CD14-positive monocyte (primary cell): ENCODE data around the gene GRN. TPM values are rescaled to one million over a fixed set of nuclear protein-coding genes. Genes with fewer than 3 reads are reported as not detected.

Experiments used
- DNase-seq, 3 donors: peaks; one replicate each; pipeline ENCODE4 v3.0.0-alpha.2; 2011 to 2022
- H2AFZ ChIP-seq: 2 replicates; pipeline ENCODE4 v1.6.0; 2012; ENCODE audit warnings: mild to moderate bottlenecking, low read depth, low read length, inconsistent platforms; ENCODE audit not compliant: insufficient read depth, poor library complexity, severe bottlenecking
- H3K27ac ChIP-seq, 2 donors: 1 replicate in 1 of 2; 2 replicates in 1 of 2; pipeline ENCODE4 v1.5.1; 2012 to 2013; ENCODE audit warnings: low read length in 2 of 2, control low read depth in 1 of 2, inconsistent platforms in 1 of 2, low read depth in 1 of 2, mild to moderate bottlenecking in 1 of 2
- H3K27me3 ChIP-seq, 2 donors: one replicate each; pipeline versions ENCODE4 v1.6.0 to v1.6.1; 2011 to 2013; ENCODE audit warnings: low read length in 2 of 2; ENCODE audit not compliant: control insufficient read depth in 2 of 2, insufficient read depth in 2 of 2
- H3K36me3 ChIP-seq, 2 donors: replicated peaks in 1 of 2; 1 replicate in 1 of 2; 2 replicates in 1 of 2; pipeline versions ENCODE4 v1.5.1 to v1.6.1; 2012 to 2013; ENCODE audit warnings: low read length in 2 of 2, control low read depth in 1 of 2, inconsistent platforms in 1 of 2, mild to moderate bottlenecking in 1 of 2; ENCODE audit not compliant: insufficient read depth in 2 of 2, control insufficient read depth in 1 of 2
- H3K4me1 ChIP-seq, 2 donors: 1 replicate in 1 of 2; 2 replicates in 1 of 2; pipeline versions ENCODE4 v1.5.1 to v1.6.1; 2012 to 2013; ENCODE audit warnings: low read length in 2 of 2, control low read depth in 1 of 2, inconsistent platforms in 1 of 2, mild to moderate bottlenecking in 1 of 2, moderate library complexity in 1 of 2; ENCODE audit not compliant: insufficient read depth in 2 of 2, control insufficient read depth in 1 of 2
- H3K4me2 ChIP-seq: replicated peaks from 2 replicates; pipeline ENCODE3; 2012; ENCODE audit warnings: low read length, moderate library complexity, mild to moderate bottlenecking; ENCODE audit not compliant: poor library complexity, severe bottlenecking; ENCODE audit errors: extremely low read depth
- H3K4me3 ChIP-seq, 3 experiments: fragments of 200-600 bp in 1 of 3; sonication (generic) in 1 of 3; replicated peaks in 1 of 3; 1 replicate in 2 of 3; 2 replicates in 1 of 3; pipeline ENCODE4 v1.5.1; 2011 to 2013; ENCODE audit warnings: low read length in 3 of 3, mild to moderate bottlenecking in 3 of 3, control low read depth in 2 of 3, low read depth in 2 of 3, inconsistent platforms in 1 of 3, moderate library complexity in 1 of 3
- H3K79me2 ChIP-seq: 2 replicates; pipeline ENCODE4 v1.6.0; 2012; ENCODE audit warnings: mild to moderate bottlenecking, control low read depth, inconsistent platforms, low read length, moderate library complexity; ENCODE audit not compliant: insufficient read depth
- H3K9ac ChIP-seq: 2 replicates; pipeline ENCODE4 v1.6.0; 2017; ENCODE audit warnings: low read length, mild to moderate bottlenecking; ENCODE audit not compliant: insufficient read depth, poor library complexity, severe bottlenecking
- H3K9me3 ChIP-seq, 2 donors: replicated peaks in 1 of 2; 1 replicate in 1 of 2; 2 replicates in 1 of 2; pipeline versions ENCODE4 v1.5.1 to v1.6.1; 2012 to 2013; ENCODE audit warnings: low read length in 2 of 2, control low read depth in 1 of 2; ENCODE audit not compliant: control insufficient read depth in 1 of 2, insufficient read depth in 1 of 2
- H4K20me1 ChIP-seq: 2 replicates; pipeline ENCODE4 v1.6.0; 2012; ENCODE audit warnings: mild to moderate bottlenecking, low read length, control low read depth, moderate library complexity; ENCODE audit not compliant: insufficient read depth
- H3K27ac Mint-ChIP-seq, 7 donors: one replicate each; pipeline ENCODE4 v1.8.0; 2020; ENCODE audit warnings: mild to moderate bottlenecking in 7 of 7, mixed read lengths in 7 of 7, moderate library complexity in 6 of 7, inconsistent platforms in 2 of 7
- H3K27me3 Mint-ChIP-seq, 3 donors: one replicate each; pipeline ENCODE4 v1.8.0; 2021 to 2022; ENCODE audit warnings: low read depth in 3 of 3, mild to moderate bottlenecking in 3 of 3, mixed read lengths in 3 of 3, moderate library complexity in 3 of 3, inconsistent platforms in 1 of 3
- H3K36me3 Mint-ChIP-seq, 2 donors: one replicate each; pipeline ENCODE4 v1.8.0; 2020; ENCODE audit warnings: mixed read lengths in 2 of 2, inconsistent platforms in 1 of 2, mild to moderate bottlenecking in 1 of 2
- H3K4me1 Mint-ChIP-seq: one replicate; pipeline ENCODE4 v1.8.0; 2020; ENCODE audit warnings: mild to moderate bottlenecking, mixed read lengths
- H3K4me3 Mint-ChIP-seq, 2 donors: one replicate each; pipeline ENCODE4 v1.8.0; 2020; ENCODE audit warnings: mild to moderate bottlenecking in 2 of 2, mixed read lengths in 2 of 2, moderate library complexity in 1 of 2
- H3K9me3 Mint-ChIP-seq, 7 donors: one replicate each; pipeline ENCODE4 v1.8.0; 2020 to 2022; ENCODE audit warnings: mixed read lengths in 7 of 7, mild to moderate bottlenecking in 6 of 7, moderate library complexity in 6 of 7, inconsistent platforms in 2 of 7
- WGBS: methylation state at CpG from one replicate; pipeline ENCODE4 v1.1.5; 2013; ENCODE audit warnings: missing lambda C conversion rate; ENCODE audit not compliant: insufficient coverage; 5-methylcytosine and 5-hydroxymethylcytosine counted together
- intact Hi-C, 2 donors: fragments of 100-400 bp; cut with micrococcal nuclease; formaldehyde crosslinking; loops; one replicate each; pipeline versions ENCODE4 v1.15.0 to v1.15.1; 2023
- polyA plus RNA-seq, 3 donors: library from polyadenylated mRNA; depleted of rRNA in 1 of 3; unstranded in 2 of 3; stranded (reverse) in 1 of 3; fragments of 300-500 nt in 2 of 3; fragments of >200 nt in 1 of 3; fragmentation: Illumina TruSeq in 2 of 3; gene quantifications; 1 replicate in 2 of 3; 2 replicates in 1 of 3; pipeline ENCODE4 v1.2.3, GENCODE V29; 2012 to 2021
- TF ChIP-seq, protein P1 (sequence below): fragments of 200-600 bp; IDR thresholded peaks from one replicate; pipeline ENCODE4 v1.8.0; 2022; ENCODE audit warnings: antibody characterized with exemption, mild to moderate bottlenecking

GRN gene
- polyA plus RNA-seq, 3 donors = 1,303 to 1,960 (median 1,361) TPM

DNA sequence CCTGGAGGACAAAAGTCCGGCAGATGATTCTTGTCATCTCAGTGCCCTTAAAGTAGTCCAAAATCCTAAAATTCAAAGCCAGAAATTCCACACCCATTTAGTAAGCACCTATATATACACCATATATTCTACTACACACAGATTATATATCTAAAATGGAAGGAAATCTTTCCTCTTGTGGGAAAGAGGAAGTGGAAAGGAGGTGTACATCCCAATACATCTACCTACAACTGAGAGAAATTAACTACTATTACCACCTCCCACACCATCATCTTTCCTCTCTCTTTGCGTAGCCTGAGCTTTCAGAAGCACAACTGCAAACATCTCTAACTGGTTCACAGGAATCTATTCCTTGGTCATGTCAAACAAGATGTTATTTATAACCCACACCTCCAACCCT lies 49.7 kb downstream of the GRN start:
- Histone ChIP-seq H3K27ac (no peak overlapping the region), H4K20me1 (no peaks in the 10 kb centered on the region), H3K79me2 (no peaks in the 10 kb centered on the region), H3K4me1 (peaks cover 6% of the 10 kb centered on the region in 2 donors), H3K4me2 (no peak overlapping the region), H2AFZ (no peak overlapping the region), H3K9me3 (no peaks in the 10 kb centered on the region), H3K36me3 (peaks cover 25 to 36% of the 10 kb centered on the region in 2 donors), H3K4me3 (no peak overlapping the region), H3K27me3 (no peaks in the 10 kb centered on the region), H3K9ac (no peak overlapping the region)
- Mint-ChIP-seq H3K27ac (no peak overlapping the region), H3K4me1 (peaks cover 8% of the 10 kb centered on the region), H3K9me3 (peaks cover 0 to 2% (median 0%) of the 10 kb centered on the region in 7 donors), H3K36me3 (peaks cover 34 to 36% of the 10 kb centered on the region in 2 donors), H3K27me3 (peaks cover 0 to 5% (median 3%) of the 10 kb centered on the region in 3 donors), H3K4me3 (no peak overlapping the region)
- TF ChIP-seq, protein P1, sequence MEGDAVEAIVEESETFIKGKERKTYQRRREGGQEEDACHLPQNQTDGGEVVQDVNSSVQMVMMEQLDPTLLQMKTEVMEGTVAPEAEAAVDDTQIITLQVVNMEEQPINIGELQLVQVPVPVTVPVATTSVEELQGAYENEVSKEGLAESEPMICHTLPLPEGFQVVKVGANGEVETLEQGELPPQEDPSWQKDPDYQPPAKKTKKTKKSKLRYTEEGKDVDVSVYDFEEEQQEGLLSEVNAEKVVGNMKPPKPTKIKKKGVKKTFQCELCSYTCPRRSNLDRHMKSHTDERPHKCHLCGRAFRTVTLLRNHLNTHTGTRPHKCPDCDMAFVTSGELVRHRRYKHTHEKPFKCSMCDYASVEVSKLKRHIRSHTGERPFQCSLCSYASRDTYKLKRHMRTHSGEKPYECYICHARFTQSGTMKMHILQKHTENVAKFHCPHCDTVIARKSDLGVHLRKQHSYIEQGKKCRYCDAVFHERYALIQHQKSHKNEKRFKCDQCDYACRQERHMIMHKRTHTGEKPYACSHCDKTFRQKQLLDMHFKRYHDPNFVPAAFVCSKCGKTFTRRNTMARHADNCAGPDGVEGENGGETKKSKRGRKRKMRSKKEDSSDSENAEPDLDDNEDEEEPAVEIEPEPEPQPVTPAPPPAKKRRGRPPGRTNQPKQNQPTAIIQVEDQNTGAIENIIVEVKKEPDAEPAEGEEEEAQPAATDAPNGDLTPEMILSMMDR = no peak
- intact Hi-C loops = no loop called here
- WGBS = 100% methylated on average over 1 of the region's 2 CpGs
- DNase-seq = no peak

DNA sequence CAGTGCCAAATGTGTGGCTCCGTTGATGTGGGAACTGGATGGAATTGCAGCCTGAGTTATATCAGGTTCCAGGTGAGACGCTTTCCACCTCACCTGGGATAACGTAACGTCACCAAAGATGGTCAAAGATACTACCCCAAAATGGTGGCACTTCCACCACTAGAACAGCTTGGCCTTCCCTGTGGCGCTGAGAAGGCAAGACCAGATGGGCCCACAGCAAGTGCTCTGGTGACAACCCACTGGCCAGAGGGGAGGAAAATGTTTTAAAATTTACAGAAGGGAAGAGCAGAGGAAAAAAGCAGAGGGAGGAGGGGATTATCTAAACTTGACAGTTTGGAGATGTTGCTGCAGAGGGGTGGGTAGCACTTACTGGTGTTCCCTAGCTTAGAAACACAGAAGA lies 51.8 kb downstream of the GRN start:
- WGBS = 100% methylated on average over 1 of the region's 5 CpGs

More for the DNA sequence above, 51.8 kb downstream of the GRN start:
- Histone ChIP-seq H3K79me2 (no peaks in the 10 kb centered on the region), H3K4me1 (no peaks in the 10 kb centered on the region), H3K27ac (no peak overlapping the region), H3K4me3 (no peak overlapping the region), H2AFZ (no peak overlapping the region), H3K4me2 (no peak overlapping the region), H3K36me3 (peaks cover 44 to 57% of the 10 kb centered on the region in 2 donors), H4K20me1 (no peaks in the 10 kb centered on the region), H3K9me3 (no peaks in the 10 kb centered on the region), H3K9ac (no peak overlapping the region), H3K27me3 (no peaks in the 10 kb centered on the region)
- Mint-ChIP-seq H3K4me1 (no peaks in the 10 kb centered on the region), H3K4me3 (no peak overlapping the region), H3K36me3 (peaks cover 52 to 57% of the 10 kb centered on the region in 2 donors), H3K27me3 (peaks cover 0 to 4% (median 0%) of the 10 kb centered on the region in 3 donors), H3K9me3 (peaks cover 0 to 2% (median 0%) of the 10 kb centered on the region in 7 donors), H3K27ac (no peak overlapping the region)
- intact Hi-C loops = no loop called here
- no peak for DNase-seq
- TF ChIP-seq, protein P1 = no peak
